GM10847 (cell line): ENCODE data around the gene PARD3B.

Source experiments
- POLR2A ChIP-seq: IDR thresholded peaks from 2 replicates; pipeline ENCODE4 v1.6.1; 2011; ENCODE audit not compliant: insufficient read length; ENCODE audit errors: extremely low read depth

PARD3B gene

GRCh38 chr2:204686406-204686805 is 141.1 kb downstream of the PARD3B start:
- no peak for TF ChIP-seq POLR2A

- no peak for TF ChIP-seq POLR2A
Measured at GRCh38 chr2:204687776-204688175, 142.5 kb downstream of the PARD3B start.

GRCh38 chr2:204691911-204692510 is 146.7 kb downstream of the PARD3B start:
- no peak for TF ChIP-seq POLR2A

- TF ChIP-seq POLR2A, result no peak
Measured at GRCh38 chr2:204692790-204693189, 147.5 kb downstream of the PARD3B start.

- no peak for TF ChIP-seq POLR2A
Measured at GRCh38 chr2:204693262-204693661, 148.0 kb downstream of the PARD3B start.

GRCh38 chr2:204695506-204695905 is 150.2 kb downstream of the PARD3B start:
- TF ChIP-seq POLR2A, result no peak

- TF ChIP-seq POLR2A, result no peak
Measured at GRCh38 chr2:204696124-204696523, 150.8 kb downstream of the PARD3B start.

GRCh38 chr2:204705243-204705932 is 160.1 kb downstream of the PARD3B start:
- TF ChIP-seq POLR2A, result no peak

- no peak for TF ChIP-seq POLR2A
Measured at GRCh38 chr2:204706939-204707338, 161.7 kb downstream of the PARD3B start.

GRCh38 chr2:204713211-204713610 is 167.9 kb downstream of the PARD3B start:
- no peak for TF ChIP-seq POLR2A

GRCh38 chr2:204715361-204715760 is 170.1 kb downstream of the PARD3B start:
- TF ChIP-seq POLR2A, result no peak

- no peak for TF ChIP-seq POLR2A
Measured at GRCh38 chr2:204717591-204717990, 172.3 kb downstream of the PARD3B start.

GRCh38 chr2:204718607-204719006 is 173.3 kb downstream of the PARD3B start:
- no peak for TF ChIP-seq POLR2A

- no peak for TF ChIP-seq POLR2A
Measured at GRCh38 chr2:204720874-204721273, 175.6 kb downstream of the PARD3B start.

- no peak for TF ChIP-seq POLR2A
Measured at GRCh38 chr2:204722207-204722606, 176.9 kb downstream of the PARD3B start.

GRCh38 chr2:204722691-204723090 is 177.4 kb downstream of the PARD3B start:
- no peak for TF ChIP-seq POLR2A
